Hindlimb muscle (tissue), 1 donor: ENCODE data around the gene TMEM51. TPM values are rescaled to one million over a fixed set of nuclear protein-coding genes. Genes with fewer than 3 reads are reported as not detected.

Experiments
- DNase-seq: peaks from one replicate; pipeline ENCODE4 v3.0.0-alpha.2; 2013
- polyA plus RNA-seq: library from polyadenylated mRNA; unstranded; fragments of 120-200 nt; gene quantifications from one replicate; pipeline ENCODE4 v1.2.1, GENCODE V29; 2013; ENCODE audit not compliant: insufficient read length

Gene TMEM51
- polyA plus RNA-seq, 1 donor, result 11.4 TPM

DNA sequence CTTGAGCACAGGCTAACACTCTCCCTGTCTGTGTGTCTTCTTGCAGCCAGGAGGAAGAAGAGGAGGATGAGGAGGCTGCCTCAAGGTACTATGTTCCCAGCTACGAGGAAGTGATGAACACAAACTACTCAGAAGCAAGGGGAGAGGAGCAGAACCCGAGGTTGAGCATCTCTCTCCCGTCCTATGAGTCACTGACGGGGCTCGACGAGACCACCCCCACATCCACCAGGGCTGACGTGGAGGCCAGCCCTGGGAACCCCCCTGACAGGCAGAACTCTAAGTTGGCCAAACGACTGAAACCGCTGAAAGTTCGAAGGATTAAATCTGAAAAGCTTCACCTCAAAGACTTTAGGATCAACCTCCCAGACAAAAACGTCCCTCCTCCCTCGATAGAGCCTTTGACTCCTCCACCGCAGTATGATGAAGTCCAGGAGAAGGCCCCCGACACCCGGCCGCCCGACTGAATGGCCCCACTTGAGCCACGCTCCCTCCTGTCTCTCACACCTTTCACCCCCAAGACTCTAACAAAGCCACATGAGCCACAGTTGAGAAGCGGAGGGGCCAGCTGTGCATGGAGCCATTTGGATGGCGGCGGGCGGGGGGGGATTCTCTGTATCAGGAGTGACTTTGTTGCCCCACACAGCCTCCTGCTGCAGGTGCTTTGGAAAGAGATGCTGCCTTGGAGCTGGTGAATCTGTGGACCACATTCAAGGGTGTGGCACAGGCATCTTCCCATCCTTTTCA is 65.9 kb downstream of the TMEM51 start:
- no peak for DNase-seq

DNA sequence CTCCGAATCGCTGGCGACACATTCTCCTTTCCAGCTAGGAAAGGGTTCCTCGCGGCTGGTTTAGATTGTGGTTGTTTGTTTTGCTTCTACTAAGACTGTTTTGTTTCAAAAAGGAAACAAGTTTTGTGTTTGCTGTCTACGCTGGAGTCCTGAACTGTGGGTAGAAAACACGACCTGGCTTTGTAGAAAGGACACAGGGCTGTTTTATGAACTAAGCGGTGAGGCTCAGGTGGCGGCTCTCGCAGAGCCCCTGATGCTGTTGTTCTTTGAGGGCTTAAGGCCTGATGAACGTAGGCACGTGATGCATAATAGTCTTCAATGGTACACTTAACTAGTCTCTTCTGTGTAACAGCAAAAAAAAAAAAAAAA is 66.5 kb downstream of the TMEM51 start:
- no peak for DNase-seq

DNA sequence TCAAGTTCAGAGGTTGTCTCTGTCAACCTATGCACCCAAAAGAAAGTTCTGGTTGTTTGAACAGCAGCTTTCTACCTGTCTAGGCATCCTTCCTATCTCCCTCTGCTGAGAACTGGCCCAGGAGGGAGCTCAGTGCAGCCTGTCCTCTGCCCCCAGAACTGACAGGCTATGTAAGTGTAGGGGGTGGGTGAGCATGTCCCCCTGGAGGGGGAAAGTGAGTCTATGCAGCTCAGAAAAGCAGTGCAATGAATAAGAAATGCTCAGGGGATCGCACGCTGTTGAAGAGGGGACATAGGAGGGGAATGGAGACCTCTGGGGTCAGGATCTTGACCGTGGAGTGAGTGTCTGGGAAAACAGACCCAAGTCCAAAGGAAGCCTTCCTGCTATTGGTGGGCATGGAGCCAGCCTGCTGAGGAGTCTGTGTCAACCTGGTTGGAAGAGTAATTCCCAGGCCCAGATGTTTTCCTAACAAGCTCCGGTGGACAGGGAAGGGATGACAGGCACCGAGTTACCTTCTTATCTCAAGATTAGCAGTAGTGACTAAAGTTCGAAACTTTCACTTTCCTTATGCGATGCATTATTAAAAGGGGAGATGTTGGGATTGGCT is 67.4 kb downstream of the TMEM51 start:
- DNase-seq, result no peak

DNA sequence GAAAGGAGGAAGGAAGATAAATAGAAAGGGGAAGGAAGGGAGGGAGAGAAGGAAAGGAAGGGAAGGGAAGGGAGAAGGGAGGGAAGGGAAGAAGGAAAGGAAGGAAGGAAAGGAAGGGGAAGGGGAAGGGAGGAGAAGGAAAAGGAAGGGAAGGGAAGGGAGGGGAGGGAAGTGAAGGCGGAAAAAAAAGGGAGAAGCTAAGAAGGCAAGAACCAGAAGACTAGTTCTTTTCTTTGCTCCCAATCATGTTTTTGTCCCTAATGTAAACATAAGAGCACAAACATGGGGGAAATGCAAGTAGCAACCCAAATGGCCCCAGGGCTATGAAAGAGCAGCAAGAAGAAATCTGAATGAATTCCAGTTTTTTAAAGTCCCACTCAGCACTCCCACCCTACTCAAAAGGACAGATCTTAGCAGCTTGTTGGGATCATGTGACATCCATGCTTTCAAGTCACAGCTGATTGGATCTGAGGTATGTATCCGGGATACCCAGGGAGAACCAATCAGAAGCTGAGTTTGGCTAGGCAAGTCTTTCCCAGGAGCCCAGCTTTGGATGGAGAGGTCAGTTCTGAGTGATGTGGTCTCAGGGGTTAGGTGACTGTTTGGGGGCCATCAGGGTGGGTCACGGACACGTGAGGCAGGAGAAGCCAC is 69.2 kb downstream of the TMEM51 start:
- DNase-seq, result no peak

DNA sequence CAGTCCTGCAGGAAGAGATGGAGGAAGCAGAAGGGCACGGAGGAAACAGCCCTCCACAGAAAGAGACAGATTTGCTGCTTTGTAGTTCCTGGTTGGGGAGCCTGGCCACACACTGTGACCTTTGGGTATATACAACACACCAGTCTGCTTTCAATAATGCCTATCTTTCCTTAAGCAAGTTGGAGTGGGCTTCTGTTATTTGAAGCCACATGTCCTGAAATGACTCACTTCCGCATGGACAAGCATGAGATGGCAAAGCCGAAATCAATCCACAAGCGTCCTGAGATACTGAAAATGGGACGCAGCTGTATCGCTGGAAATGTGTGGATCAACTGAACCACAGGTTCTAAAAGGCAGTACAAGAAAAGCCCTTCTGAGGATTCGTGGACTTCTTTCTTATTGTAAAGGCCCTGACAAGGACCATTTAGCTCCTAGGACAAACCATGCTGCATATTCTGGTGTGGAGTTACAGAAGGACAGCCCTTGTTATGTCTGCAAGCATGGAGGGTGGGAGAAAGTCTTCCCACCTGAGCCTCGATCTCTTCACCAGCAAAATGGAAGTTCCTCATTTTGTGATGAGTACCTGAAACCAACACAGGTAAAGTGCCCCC is 70.8 kb downstream of the TMEM51 start:
- DNase-seq, result no peak

DNA sequence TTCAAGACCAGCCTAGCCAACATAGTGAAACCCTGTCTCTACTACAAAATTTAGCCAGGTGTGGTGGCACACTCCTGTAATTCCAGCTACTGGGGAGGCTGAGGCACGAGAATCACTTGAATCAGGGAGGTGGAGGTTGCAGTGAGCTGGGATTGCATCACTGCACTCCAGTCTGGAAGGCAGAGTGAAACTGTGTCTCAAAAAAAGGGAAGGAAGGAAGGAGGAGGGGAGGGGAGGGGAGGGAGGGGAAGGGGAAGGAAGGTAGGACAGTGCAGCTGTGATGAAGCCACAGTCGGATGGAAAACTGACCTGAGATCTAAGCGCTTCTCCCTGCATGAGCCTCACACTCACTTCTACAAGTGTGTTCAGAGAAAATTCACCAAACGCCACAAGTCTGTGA is 71.4 kb downstream of the TMEM51 start:
- DNase-seq, result no peak

DNA sequence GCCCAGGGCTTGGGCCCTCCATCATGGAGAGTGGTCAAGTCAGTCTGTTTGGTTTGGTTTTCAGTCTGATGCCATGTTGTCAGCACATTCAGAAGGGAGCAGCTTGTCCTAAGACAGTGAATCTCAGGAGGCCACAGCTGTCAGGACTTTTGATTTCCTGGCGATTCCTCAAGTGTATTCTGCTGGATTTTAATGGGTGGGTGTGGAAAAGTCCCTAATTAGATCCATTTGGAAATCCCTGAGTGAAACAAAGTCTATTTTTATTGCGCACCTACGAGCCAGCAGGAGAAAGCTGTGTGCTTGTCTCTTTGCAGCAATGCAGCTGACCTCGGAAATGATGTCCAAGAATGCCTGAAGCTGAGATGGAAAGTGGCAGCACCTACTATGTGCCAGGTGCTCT is 71.9 kb downstream of the TMEM51 start:
- DNase-seq, result no peak

DNA sequence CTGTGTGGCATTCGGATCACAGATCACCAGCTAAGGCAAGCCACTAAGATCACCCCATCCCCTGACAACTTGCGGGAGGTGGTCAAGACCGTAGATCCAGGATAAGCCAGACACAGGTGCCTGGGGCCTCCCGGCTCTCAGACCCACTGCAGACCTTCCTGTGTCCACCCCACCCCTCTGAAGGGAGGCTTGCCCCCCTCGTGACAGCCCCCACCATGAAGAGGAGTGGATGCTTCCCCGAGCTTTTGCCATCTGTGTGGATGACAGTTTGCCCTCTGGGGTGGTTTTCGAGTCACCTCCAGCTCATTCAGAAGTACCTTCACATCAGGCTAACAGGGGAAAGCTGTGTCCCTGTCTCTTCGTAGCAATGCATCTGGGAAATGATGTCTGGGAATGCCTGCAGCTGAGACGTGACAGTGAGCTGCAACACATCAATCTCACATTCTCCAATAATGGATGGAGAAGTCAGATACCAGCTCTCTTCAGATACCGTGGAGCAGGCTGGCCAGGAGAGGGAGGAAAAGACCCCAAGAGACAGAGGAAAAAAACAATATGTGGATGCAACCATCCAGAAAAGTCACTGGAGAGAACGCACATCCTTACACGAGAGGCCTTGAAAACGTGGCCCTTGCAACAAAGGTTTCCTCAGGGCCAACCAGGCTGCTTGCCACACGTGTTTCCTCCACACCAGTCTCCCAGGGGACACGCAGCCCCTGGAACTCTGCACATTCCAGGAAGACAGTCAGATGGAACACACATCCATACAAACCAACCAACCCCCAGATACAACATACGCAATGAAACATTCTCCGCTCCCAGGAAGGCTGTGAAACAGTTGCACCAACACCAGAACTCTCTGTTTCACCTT is 73.1 kb downstream of the TMEM51 start:
- no peak for DNase-seq

DNA sequence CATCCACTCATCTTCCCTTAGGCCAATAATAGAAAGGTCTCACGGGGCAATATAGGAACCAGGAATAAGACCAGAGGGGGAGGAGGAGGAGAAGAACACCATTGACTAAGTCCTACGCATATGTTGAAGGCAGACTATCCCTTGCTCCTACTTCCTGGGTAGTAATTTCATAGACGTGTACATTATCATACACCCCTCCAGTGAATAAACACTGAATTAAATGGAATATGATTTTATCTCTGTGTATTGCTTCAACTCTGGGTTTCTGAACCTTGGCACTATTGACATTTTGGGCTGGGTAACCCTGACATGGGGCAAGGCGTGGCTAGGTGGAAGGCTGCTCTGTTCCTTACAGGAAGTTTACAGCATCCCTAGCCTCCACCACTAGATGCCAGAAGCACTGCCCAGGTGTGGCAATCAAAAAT is 76.2 kb downstream of the TMEM51 start:
- no peak for DNase-seq

DNA sequence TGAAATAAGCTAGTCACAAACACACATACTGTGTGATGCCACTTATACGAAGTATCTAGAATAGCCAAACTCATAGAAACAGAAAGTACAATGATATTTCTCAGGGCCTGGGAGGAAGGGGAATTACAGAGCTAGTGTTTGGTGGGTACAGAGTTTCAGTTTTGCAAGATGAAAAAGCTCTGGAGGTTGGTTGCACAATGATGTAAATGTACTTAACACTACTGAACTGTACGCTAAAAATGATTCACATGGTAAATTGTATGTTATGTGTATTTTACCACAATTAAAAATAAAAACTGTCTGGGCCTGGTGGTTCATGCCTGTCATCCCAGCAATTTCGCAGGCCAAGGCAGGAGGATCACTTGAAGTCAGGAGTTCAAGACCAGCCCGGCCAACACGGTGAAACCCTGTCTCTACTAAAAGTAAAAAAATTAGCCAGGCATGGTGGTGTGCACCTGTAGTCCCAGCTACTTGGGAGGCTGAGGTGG is 78.2 kb downstream of the TMEM51 start:
- DNase-seq, result no peak

DNA sequence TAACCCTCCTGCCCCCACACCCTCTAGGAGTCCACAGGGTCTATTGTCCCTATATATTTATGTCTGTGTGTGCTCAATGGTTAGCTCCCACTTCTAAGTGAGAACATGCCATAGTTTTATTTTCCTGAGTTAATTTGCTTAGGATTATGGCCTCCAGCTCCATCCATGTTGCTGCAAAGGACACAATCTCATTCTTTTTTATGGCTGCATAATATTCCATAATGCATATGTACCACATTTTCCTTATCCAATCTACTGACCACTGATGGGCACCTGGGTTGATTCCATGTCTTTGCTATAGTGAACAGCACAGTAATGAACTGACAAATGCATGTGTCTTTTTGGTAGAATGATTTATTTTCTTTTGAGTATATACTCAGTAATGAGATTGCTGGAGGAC is 80.1 kb downstream of the TMEM51 start:
- DNase-seq, result no peak

DNA sequence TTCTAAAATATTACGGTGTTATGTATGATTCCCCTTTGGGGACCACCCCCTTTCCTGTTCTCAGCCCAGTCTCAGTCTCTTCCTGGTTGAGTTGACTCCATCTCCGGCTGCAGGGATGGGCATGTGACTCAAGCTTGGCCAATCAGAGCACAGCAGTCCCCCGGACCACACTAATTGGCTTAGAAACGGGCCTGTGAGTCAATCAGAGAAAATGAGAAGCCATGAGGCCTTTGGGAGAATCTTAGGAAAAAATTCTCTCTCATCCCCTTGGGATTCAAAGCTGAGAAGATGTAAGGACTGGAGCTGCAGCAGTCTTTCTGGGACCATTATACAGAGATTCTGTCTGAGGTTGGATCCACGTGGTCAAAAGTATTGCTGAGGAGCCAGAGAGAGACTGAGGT is 82.8 kb downstream of the TMEM51 start:
- no peak for DNase-seq

DNA sequence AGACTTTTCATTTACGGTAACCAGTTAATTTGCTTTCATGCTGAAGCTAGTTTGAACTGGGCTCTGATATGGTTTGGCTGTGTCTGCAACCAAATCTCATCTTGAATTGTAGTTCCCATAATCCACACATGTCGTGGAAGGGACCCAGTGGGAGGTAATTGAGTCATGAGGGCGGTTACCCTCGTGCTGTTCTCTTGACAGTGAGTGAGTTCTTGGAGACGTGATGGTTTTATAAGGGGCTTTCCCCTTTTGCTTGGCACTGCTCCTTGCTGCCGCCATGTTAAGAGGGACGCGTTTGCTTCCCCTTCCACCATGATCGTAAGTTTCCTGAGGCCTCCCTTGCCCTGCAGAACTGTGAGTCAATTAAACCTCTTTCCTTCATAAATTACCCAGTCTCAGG is 83.2 kb downstream of the TMEM51 start:
- DNase-seq, result no peak

DNA sequence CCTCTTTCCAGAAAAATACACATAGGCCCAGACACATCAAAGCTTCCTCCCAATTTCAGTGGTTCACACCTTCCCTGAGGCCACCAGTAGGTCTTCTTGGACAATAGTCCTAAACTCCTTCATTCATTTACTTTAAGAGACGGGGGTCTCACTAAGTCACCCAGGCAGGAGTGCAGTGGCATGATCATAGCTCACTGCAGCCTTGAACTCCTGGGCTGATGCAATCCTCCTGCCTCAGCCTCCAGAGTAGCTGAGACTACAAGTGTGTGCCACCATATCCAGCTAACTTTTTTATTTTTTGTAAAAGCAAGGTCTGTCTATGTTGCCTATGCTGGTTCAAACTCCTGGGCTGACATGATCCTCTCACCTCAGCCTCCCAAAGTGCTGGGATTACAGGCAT is 85.2 kb downstream of the TMEM51 start:
- DNase-seq, result no peak

DNA sequence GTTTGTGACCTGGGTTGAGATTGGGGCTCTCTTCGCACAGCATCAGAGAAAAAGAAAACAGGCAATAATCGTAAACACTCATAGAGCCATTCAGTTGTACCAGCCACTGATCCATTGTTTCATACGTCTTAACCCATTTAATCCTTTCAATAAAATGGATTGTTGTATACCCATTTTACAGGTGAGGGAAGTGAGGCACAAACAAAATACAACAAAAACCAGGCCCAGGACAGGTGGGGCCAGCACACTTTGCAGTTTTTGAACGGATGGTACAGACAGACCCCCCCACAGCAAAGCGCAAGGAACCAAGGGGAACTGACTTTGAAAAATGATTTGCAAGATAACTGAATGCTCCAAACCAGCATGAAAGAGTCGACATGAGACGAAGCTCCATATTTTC is 89.2 kb downstream of the TMEM51 start:
- no peak for DNase-seq

DNA sequence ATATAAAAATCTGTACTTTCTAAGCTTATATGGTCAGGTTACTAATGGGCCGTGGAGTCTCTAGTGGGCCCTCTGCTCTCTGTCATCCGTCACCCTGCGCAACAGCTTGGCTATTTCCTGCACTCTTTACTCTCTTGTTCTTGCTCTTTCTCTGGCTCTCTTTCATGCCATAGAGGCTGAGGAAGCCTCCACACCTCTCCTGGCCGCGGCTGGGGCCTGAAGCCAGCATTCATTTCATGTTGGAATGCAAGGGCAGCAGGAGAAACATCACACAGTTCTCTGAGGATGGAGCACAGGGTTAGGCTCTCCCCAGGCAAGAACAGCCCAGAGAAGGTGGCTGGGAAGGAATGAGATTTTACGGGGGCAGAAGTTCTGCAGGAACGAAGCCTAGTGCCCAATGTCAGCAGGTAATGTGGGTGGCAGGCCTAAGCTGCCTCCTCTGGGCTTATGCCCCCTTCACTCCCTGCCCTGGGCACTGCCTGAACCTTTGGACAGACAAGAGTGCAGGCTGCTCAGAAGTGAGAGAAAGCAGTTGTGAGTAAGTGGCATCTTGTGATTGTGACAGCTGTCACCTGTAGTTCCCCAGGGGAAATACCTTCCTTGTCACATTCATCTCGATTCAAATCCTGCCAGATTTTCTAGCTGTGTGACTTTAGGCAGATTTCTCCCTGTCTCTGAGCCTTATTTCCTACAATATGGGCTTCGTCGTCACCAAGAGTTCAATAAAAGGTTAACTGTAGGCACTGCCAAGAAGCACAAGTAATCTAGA is 89.9 kb downstream of the TMEM51 start:
- no peak for DNase-seq

DNA sequence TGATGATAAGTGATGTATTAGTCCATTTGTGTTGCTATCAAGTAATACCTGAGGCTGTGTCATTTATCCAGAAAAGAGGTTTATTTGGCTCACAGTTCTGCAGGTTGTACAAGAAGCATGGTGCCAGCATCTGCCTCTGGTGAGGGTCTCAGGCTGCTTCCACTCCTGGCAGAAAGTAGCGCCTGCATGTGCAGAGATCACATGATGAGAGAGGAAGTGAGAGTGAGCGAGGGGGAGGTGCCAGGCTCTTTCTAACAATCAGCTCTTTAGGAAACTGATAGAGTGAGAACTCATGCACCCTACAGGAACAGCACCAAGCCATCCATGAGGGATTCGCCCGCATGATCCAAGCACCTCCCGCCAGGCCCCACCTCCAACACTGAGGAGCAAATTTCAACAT is 91.3 kb downstream of the TMEM51 start:
- DNase-seq, result no peak

DNA sequence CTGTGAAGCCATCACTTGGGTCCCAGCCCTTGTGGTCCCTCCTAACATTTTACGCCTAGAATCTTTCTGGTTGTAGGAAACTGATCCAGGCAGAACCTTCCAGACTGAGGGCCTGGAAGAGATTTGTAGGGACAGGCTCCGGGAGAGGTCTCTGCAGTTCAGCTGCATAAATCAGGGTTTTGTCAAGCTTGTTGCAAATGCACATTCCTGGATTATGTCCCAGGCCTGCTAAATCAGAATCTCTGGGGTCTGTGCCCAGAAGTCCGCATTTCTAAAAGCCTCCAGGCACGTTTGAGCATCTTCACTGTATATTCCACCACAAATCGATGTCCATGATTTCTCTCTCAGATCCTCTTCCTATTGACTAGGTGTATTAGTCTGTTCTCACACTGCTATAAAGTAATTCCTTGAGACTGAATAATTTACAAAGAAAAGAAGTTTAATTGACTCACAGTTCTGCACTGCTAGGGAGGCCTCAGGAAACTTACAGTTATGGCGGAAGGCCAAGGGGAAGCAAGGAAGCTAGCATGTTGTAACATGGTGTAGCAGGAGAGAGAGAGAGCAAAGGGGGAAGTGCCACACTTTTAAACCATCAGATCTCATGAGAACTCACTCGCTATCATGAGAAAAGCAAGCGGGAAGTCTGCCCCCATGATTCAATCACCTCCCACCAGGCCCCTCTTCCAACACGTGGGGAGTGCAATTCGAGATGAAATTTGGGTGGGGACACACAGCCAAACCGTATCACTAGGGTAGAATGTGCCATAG is 92.2 kb downstream of the TMEM51 start:
- no peak for DNase-seq

DNA sequence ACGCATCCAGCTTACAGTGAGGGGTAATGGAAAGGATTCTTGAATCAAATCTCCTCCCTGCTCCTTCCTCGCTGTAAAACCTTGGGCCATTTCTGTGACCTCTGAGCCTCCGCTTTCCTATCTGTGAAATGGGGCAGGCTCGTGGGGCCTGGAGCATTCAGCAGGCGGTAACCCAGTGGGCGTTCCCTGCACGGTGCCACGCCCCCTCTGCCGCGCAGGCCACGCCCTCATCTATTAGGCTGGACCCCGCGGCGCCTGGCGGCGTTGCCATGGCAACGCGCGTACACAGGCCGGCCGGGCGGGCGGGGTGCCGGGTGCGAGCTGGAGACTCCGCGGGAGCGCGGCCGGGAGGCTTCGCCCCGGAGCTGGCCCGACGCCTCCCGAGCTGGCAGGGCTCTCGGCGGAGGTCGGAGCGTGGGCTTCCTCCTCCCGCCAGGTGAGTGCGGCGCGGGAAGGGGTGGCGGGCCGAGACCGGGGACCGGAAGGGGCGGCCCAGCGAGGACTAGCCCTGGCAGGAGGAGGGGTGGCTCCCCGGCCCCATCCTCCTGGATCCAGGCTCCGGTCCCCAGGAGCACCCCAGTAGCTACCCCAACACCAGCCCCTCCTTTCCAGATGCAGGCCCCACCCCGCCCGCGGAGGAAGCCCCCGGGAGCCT is 93.5 kb downstream of the TMEM51 start, which contains the start of gene FHAD1:
FHAD1 (plus strand) TSS at position 264 of the 655 bp plus-strand sequence. CDS start 4,562 bp downstream, outside the sequence.
- DNase-seq, result peak; percentile 63

DNA sequence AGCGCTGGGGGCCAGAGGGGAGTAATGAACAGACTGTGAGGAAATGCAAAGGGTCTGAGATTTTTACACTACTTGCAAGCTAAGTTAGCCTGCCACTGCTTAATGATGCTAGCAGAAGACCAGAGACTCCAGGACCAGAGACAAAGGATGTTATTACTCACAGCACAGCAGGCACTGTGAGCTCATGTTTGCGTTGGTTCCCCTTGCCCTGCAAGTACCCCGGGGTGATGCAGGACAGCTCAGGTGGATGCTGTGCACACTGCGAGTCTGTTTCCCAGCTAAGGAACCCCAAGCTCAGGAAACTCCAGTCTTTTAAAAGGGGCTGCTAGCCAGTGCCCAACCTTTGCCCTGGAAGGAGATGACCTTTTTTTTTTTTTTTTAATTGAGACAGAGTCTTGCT is 94.7 kb downstream of the TMEM51 start:
- DNase-seq, result no peak
